Measurements from ENCODE around the gene HPCA.
A peak's percentile ranks its signal among the peaks of the same experiment; 100 is the strongest.

The HPCA gene

DNA sequence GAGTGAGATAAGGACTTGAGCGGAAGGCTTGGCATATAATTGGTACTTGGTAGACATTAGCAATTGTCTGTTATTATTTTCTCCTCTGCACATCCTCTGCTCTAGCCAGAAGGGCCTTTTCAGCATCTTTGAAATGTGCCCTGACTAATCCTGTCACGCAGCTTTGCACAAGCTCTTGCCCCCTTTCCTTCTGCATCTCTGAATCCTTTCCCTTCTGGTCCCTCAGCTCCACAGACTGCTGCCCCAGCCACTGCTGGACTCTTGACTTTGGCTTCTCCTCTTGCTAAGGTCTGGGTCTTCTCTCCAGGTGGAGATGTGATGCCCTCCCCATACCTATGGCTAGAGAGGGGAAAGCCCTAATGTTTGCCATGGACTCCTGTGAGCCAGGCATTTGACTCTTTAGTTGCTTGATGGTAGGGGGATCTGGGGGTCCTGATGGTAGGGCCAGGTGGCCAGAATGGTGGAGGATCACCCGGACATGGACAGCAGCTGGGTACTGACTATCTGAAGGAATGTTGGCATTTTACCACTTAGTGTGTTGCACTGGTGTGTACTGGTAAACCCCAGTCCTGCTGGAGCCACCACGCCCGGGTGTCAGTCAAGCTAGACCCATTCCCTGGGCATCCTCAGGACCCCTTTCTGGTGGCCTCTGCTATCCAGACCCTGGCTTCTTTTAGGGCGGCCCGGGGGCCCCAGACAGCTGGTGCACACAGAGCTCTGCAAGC is 4.4 kb downstream of the HPCA start:
- DNase-seq: no peak

DNA sequence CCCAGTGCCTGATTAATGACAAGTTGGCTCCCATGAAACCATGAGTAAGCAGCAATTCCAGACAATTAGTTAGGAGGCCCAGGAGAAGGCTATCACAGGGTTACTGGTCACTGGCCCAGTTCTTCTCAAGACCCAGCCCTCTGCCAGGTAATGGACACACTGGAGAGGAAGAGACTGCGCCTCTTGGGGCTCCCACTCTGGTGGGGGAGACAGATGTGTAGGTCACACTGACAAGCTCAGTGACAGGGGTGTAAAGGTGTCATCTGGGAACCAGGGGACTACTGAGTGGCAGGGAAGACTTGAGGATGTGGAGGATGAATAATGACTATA is 4.9 kb downstream of the HPCA start:
- no peak for DNase-seq

DNA sequence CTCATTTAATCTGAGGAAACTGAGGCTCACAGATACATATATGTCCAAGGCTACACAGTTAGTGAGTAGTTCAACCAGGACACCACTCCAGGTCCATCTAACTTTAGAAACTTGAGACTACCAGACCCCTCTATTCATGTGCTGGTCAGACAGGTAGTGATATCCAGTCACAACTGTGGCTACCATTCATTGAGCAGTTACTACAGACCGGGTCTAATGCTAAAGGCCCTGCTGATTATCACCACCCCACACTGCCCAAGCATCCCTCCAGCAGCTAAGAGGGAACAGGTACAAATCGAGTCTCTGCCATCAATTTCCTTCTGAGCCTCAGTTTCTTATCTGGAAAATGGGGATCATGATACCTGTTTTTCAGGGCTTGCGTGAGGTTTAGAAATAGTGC is 5.3 kb downstream of the HPCA start:
- no peak for DNase-seq

DNA sequence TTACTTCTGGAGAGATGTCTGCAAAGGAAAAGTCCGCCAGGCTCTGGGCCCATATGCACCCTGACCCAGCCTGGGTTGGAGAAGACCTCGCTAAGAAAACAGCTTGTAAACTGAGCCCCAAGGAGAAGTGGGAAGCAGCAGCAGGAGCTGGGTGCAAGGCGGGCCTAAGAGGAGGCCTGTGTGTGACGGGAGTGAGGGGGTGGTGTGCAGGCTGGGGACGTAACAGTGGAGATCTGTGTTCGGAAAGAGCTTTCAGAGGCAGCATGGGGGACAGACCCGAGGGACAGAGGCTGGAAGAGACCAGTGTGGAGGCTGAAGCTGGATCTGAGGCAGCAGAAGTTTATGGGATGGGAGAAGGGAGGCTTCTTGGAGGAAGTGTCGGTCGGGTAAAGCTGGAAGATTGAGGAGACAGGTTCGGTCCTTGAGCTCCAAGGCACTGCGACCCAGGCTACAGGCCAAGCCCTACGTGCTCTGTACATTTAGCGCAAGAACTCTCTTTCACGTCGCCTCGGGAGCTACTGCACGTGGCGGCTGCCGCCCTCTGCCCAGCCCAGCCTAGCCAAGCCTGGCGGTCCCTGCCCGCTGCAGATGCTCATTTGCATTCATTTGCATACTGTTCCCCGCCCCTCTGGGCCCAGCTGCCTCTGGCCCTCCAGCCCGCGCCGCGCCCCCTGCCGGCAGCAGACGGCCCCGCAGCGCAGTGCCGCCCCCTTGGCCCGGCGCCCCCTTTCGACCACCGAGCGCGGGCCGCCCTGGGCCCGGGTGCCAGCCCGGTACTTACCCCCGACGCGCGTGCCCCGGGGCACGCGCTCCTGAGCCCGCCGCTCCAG is 6.3 kb downstream of the HPCA start:
- DNase-seq: peak; percentile 26

DNA sequence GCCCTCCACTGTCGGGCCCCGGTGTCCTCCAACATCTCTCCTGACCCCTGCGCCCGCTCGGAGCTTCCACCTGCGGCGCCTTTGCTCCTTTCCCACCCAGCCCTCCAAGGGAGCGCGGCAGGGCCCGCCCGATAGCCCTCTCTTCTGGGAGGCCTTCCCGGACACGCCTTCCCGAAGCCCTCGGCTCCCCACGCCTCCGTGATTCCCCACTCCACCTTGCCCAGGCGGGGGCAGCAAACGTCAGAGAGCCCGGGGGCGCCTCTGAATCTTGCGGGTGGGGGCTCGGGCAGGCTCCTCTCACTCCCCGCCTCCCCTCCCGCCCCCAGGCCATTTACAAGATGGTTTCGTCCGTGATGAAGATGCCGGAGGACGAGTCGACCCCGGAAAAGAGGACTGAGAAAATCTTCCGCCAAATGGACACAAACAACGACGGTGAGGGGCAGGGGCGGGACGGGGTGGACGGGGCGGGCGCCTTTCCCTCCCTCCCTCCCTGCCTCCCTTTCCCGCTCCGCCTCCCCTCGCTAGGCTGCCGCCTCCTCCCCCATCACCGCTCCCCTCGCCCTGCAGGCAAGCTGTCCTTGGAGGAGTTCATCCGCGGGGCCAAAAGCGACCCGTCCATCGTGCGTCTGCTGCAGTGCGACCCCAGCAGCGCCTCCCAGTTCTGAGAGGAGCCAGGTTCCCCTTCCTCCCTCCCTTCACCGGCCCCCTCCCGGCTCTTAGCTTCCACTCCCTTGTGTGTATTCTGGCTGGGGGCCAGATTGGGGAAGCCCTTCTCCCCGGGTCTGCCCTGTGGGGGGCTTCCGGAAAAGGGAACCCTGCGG is 7.1 kb downstream of the HPCA start:
- DNase-seq: no peak

DNA sequence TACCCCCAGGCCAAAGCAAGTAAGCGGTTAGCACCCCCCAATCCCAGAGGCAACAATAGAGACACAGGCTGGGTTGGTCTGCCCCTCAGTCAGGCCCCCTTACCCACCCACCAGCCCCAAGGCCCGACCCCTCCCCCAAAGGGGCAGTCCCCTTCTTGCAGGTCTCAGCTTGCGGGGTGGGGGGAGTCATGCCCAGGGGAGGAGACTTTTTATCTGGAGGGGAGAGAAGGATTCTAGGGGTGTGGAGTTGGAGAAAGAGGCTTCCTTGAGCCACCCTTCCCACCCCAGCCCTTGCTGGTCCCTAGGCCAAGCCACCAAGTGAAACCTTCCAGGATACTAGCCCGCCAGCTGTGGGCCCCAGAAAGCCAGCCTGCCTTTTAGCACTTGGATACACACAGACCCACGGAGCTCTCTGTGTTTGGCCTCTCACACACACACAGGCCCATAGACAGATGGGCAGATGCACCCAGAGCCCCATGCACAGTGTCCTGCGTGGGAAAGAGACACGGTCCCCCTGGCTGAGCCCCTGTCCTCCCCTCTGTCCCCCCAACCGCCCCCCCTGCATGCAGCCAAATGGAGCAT is 7.8 kb downstream of the HPCA start:
- no peak for DNase-seq

DNA sequence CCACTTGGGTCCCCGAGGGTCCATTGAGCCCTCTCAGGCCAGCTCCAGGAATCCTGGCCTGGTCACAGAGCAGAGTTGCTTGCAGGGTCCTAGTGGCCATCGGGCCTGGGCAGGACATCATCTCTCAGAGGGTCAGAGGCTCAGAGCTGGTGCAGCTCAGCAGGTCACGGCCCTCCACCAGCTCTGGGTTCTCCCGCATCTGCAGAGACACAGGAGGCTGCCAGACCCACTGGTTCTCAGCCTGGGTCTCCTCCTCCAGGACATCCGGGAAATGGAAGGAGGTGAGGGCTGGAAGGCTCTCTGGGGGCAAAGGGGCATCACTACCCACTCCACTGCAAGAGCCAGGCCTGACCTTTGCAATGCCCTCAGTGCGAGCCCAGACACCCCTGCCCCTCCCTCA is 8.4 kb downstream of the HPCA start:
- no peak for DNase-seq

DNA sequence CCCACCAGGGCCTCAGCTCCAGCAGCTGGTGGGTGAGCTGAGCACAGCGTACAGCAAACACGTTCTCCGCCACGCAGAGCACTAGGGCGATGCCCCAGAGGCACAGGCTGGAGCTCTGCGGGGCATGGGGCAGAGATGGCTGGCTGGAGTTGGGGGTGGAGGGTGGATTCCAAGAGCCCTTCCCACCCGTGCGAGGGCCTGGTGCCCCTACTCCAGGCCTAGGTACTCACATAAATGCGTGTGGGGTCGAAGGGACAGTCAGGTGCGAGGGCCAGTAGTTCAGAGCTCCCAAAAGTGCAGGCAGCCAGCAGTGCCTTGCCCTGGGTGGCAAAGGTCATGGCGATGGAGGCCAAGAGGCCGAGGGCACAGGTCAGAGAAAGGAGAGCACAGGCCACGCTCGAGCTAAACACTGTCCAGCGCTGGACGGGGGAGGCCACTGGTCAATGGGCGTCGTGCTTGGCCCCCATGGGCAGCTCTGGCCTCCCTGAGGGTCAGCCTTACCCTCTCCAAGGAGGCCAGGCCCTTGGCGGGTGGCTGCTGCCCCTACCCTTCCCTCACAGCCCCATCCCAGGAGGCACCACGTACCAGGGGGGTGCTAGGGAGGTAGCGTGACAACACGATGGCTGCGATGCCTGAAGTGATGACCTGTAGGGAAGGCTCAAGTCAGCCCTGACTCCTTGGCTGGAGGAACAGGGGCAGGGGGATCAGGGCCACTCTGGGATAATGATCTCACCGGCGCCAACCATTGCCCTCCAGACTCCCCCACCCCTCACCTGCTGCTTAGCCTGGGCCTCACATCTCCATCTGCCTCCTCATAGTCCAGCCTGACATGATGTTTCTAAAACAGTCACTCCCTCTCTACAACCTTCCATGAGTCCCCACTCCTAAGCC is 9.3 kb downstream of the HPCA start:
- DNase-seq: no peak

DNA sequence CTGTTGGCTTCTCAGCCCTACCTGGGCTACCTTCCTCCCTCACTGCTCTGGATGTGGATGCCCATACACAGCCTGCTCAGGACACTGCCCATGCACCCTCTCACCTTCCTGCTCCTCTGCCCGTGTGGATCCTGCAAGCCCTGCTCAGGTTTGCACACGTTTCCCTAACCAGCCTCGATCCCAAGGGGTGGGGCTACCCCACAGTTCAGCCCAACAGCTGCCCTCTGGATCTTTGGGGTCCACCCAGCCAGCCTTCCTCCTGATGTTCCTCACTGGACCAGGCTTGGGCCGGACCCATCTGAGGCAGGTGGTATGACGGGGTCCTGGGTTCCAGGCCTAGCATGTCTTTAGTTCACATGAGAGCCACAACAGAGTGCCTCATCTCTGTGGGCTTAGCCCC is 10.2 kb downstream of the HPCA start:
- no peak for DNase-seq

DNA sequence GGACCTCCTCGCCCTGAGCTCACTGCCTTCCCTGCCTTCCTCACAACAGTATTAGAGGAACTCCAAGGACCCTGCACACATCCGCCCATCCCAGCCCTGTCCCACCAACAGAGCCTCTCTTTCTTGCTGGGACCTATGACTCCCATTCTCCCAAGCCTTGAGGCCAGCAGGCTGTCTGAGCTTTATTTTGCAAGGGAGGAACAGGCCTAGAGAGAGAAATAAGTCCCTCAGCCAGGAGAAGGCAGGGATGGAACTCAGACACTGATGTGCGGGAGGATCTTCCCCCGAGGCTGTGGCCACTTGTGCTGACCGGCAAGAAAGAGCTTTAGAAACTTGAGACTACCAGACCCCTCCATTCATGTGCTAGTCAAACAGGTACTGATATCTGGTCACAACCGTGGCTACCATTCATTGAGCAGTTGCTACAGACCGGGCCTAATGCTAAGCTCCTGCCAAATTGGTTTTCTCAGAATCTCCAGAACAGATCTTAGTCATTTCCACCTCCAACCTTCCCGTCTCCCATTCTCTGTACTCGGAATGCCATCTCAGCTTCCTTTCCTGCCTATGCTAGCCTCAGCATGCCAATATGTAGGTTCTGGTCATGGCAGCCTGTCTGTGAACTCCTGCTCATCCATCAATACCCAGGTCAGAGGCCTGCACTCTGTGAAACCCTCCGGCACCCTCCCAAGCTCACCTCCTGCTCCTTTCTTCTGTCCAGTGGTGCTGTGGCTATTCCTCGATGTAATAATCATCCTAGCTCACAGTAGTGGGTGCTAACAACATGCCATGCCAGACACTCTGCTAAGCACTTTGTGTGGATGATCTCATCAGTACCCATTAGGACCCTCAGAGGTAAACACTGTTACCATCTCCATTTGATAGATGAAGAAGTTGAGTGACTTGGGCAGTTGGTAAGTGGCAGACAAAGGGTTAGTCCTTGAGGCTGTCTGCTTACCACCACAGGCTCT is 11.1 kb downstream of the HPCA start:
- no peak for DNase-seq

DNA sequence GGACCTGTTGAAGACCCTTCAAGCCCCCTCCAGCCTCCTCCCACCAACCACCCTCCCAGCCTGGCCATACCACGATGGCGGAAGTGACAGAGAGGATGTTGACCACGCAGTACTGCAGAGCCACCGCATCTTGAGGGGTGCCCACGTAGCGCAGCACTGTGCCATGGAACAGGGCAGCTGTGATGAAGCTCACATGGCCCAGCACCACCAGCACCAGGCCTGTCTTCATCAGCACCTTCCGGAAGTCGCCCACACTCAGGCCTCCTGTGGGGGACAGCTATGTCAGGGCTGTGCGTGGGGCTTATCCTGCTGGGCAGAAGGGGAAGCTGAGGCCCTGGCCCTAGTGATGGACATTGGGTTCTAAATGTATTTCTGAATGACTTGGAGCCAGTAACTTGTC is 11.8 kb downstream of the HPCA start:
- no peak for DNase-seq

DNA sequence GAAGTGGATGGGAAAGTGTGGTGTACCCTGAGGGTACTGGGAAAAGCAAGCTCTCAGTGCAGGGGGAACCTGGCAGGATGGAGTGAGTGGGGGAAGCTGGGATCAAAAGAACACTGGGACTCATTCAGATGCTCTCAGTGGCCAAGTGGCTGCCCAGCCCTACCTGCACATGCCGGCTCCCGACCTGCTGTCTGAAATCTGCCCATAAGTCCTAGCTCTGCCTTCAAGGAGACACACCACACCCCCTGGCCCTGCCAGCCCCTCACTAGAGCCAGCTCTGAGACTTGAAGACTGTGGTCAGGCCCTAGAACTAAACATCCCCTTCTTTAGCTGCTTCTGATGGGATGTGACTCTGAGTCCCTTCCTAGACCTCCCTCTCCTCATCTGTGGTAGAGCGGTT is 12.7 kb downstream of the HPCA start:
- no peak for DNase-seq

DNA sequence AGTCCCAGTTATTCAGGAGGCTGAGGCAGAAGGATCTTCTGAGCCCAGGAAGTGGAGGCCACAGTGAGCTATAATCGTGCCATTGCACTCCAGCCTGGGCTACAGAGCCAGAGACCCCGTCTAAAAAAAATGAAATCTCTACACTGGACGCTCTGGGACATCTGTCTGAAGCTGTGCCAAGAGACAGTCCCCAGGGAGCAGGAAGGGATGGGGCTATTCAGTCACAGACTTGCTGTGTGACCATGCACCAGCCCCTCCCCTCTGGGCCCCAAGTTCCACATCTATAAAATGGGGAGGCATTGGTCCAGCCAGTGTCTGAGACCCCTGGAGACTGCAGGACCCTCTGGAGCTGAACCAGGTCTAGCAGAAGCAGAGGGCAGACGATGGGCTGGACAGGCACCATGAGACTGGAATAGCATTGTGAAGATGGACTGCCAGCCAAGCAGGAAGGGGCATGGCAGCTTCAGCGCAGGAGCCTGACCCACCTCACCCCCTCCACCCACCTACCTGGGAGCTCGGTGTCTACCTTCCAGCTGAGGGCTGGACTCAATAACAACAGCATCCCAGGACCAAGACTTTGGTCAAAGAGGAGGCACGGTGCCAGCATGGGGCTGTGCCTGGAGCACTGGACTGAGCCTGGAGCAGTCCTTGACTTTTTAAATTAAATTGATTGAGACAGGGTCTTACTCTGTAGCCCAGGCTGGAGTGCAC is 13.4 kb downstream of the HPCA start:
- DNase-seq: no peak

DNA sequence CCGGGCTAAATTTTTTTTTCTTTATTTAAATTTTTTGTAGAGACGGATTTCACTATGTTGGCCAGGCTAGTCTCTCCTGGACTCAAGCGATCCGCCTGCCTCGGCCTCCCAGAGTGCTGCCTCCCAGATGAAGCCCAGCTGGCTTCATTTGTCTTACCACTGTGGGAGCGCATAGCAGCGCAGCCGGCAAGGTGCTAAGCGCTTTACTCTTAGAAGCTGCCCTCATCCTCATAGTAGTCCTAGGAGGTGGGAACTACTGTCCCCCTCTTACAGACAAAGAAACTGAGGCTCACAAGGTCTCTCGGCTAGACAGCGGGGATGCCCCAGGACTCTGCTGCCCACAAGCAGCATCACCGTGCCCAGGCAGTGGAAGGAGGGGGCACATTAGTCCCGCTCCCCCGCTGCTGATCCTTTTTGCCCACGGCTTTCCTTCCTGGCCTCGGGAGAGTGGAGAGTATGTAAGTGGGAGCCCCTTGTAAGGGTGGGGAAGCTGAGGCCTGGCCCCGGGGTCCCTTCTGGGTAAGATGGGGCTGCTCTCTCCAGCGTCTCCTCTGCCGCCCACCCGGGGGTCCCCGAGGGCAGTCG is 14.2 kb downstream of the HPCA start:
- DNase-seq: no peak

DNA sequence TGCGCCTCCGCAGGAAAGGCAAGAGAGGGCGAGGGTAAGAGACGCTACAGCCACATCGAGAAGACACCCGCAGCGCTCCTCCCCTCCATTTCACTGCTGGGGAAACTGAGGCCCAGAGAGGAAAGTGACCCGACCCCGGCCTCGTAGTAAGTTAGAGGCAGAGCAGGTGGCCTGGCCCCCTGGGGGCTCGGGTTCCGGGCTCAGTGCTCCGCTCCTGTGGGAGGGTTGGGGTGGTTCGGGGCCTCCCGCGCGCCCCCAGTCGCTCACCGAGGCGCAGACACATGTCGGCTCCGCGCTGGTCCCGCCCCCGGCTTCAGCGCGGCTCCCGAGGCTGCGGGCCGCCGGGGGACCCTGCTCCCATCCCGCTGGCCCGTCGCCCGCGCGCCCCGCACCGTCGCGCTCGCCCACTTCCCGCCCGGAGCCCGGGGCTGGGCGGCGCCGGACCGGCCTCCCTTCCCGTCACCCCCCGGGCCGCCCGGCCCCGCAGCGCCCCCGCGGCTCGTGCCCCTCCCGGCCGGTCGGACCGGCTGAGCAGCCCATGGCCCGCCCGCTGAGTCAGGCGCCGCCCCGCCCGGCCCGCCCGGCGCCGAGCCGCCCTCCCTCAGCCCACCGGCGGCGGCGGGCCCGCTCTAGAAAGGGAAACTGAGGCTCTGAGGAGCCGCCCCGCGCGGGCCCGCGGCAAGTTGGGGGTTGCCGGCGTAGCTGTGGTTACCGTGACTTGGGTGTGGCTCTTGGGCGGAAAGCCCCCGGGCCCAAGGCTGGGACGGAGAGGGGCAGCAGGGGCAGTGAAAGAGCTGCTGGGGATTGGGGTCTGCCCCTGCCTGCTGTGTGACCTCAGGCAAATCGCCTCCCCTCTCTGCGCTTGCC is 14.9 kb downstream of the HPCA start, which contains the start of gene TMEM54:
TMEM54 (minus strand) TSS at position 434 of the 867 bp plus-strand sequence; CDS start at position 283, 151 bp downstream.
- DNase-seq: no peak

DNA sequence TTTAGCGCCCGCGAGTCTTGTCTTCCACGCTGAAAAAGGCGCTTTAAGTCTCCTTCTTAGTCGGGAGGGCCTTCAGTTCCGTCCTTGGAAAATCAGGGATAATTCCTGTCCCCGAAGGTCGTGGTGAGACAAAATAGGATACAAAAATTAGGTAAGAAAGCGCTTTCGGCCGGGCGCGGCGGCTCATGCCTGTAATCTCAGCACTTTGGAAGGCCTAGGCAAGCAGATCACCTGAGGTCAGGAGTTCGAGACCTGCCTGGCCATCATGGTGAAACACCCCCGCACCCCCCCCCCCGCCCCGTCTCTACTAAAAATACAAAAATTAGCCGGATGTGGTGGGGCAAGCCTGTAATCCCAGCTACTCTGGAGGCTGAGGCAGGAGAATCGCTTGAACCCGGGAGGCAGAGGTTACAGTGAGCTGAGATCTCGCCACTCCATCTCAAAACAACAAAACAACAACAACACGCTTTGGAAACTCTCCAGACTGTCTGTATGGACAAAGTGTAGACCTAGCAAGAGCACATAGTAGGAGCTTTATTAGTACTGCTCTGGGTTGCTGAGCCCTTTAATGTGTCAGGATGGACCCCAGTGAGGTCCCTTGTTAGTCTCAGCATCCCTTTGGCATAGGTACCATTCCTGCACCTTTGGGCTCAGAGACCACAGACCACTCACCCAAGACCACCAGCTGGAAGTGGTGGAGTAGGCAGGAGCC is 15.7 kb downstream of the HPCA start:
- DNase-seq: no peak

DNA sequence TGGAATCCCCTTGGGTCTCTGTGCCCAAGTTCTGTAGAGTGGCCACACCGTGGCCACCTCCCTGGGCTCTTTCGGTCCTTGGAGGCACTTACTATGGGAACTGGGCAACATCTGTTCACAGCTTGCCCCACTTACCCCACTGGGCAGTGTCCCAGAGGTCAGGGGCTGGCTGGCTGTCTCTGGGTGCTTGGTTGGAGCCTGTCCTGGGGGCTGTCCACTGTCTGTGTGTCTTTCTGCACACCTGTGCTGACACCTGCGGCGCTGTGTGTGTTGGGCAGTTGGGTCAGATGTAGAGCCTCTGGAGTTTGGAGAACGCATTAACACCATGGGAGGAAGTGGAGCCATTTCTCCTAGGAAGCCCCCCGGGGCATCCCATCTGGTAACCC is 16.2 kb downstream of the HPCA start:
- DNase-seq: no peak

Data from CD4-positive, alpha-beta T cell treated with Interleukin-17A for 1 hour (primary cell).